ENCODE results near the gene PRKCZ.

The PRKCZ gene

GRCh38 chr1:2070016-2070415, 19.8 kb downstream of the PRKCZ start:
- H3K27ac ChIP-seq (ENCODE audit: low read length): no peak overlapping the region
- no peak overlapping the region for H3K9ac ChIP-seq (ENCODE audit: low read length)
- H2AFZ ChIP-seq (ENCODE audit: low read depth, low read length): no peak overlapping the region
- no peak for TF ChIP-seq CTCF (IDR thresholded peaks at IDR 0.05; ENCODE audit: low read depth, low read length)
- TF ChIP-seq EZH2phosphoT487 (IDR thresholded peaks at IDR 0.05; ENCODE audit: low read depth): no peak
- H3K4me2 ChIP-seq (ENCODE audit: low read length): no peak overlapping the region
- H3K79me2 ChIP-seq (ENCODE audit: low read length): no peaks in the 10 kb centered on the region
- no peaks in the 10 kb centered on the region for H3K36me3 ChIP-seq (replicated peaks; ENCODE audit: low read depth, low read length)
- no peaks in the 10 kb centered on the region for H3K4me1 ChIP-seq (ENCODE audit: low read length)
- no peak overlapping the region for H3K4me3 ChIP-seq (ENCODE audit: low read length)
- no peaks in the 10 kb centered on the region for H4K20me1 ChIP-seq (ENCODE audit: insufficient read depth, low read length)
- no peaks in the 10 kb centered on the region for H3K9me3 ChIP-seq (ENCODE audit: insufficient read depth, low read length)
- H3K27me3 ChIP-seq (ENCODE audit: low read depth, low read length): no peaks in the 10 kb centered on the region

GRCh38 chr1:2070800-2071530, 20.8 kb downstream of the PRKCZ start:
- Histone ChIP-seq H3K4me1 (ENCODE audit: low read length) (no peaks in the 10 kb centered on the region), H3K27me3 (ENCODE audit: low read depth, low read length) (no peaks in the 10 kb centered on the region), H2AFZ (ENCODE audit: low read depth, low read length) (no peak overlapping the region), H3K4me3 (ENCODE audit: low read length) (no peak overlapping the region), H4K20me1 (ENCODE audit: insufficient read depth, low read length) (no peaks in the 10 kb centered on the region), H3K9ac (ENCODE audit: low read length) (no peak overlapping the region), H3K79me2 (ENCODE audit: low read length) (no peaks in the 10 kb centered on the region), H3K27ac (ENCODE audit: low read length) (no peak overlapping the region), H3K36me3 (replicated peaks; ENCODE audit: low read depth, low read length) (no peaks in the 10 kb centered on the region), H3K9me3 (ENCODE audit: insufficient read depth, low read length) (no peaks in the 10 kb centered on the region), H3K4me2 (ENCODE audit: low read length) (no peak overlapping the region)
- no peak for TF ChIP-seq EZH2phosphoT487 (IDR thresholded peaks at IDR 0.05; ENCODE audit: low read depth)
- TF ChIP-seq CTCF (IDR thresholded peaks at IDR 0.05; ENCODE audit: low read depth, low read length): no peak

DNA sequence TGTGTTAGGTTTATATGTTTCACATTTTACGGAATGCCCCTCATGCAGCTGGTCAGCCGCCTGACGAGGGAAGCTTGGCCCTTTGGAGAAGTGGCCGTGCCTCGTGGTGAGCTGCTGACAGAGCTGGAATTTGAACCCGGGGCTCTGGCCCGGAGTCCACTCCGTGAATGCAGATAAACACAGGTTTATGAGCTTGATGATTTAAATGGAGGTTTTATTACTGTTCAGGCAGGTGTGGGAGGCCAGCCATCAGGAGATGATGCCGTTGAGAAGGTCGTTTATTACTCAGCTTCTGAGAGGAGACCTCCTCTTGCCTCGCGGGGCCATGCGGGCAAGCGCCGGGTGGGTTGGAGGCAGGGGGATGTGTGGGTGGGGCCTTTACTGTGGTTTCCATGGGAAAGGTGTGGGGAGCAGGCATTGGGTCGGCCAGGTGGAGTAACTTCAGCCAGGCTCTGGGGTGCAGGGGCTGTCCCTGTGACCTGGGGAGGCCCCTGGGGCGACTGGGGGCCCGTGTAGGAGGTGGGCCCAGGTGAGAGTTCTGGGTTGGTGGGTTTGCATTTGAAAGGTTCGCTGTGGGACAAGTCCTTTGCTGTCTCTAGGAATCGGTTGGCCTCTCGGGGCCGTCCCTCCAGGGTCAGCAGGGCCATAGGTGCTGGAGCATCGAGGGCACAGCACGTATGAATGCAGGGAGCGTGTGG, 22.0 kb downstream of the PRKCZ start:
- Histone ChIP-seq H3K36me3 (replicated peaks; ENCODE audit: low read depth, low read length) (no peaks in the 10 kb centered on the region), H3K4me1 (ENCODE audit: low read length) (no peaks in the 10 kb centered on the region), H3K79me2 (ENCODE audit: low read length) (no peaks in the 10 kb centered on the region), H3K9me3 (ENCODE audit: insufficient read depth, low read length) (no peaks in the 10 kb centered on the region), H2AFZ (ENCODE audit: low read depth, low read length) (no peak overlapping the region), H3K27ac (ENCODE audit: low read length) (no peak overlapping the region), H3K9ac (ENCODE audit: low read length) (no peak overlapping the region), H3K27me3 (ENCODE audit: low read depth, low read length) (no peaks in the 10 kb centered on the region), H3K4me2 (ENCODE audit: low read length) (no peak overlapping the region), H3K4me3 (ENCODE audit: low read length) (no peak overlapping the region), H4K20me1 (ENCODE audit: insufficient read depth, low read length) (no peaks in the 10 kb centered on the region)
- no peak for TF ChIP-seq CTCF (IDR thresholded peaks at IDR 0.05; ENCODE audit: low read depth, low read length)
- no peak for TF ChIP-seq EZH2phosphoT487 (IDR thresholded peaks at IDR 0.05; ENCODE audit: low read depth)

GRCh38 chr1:2072891-2073290, 22.7 kb downstream of the PRKCZ start:
- H3K79me2 ChIP-seq (ENCODE audit: low read length): no peaks in the 10 kb centered on the region
- no peak overlapping the region for H3K4me3 ChIP-seq (ENCODE audit: low read length)
- H3K36me3 ChIP-seq (replicated peaks; ENCODE audit: low read depth, low read length): no peaks in the 10 kb centered on the region
- no peaks in the 10 kb centered on the region for H3K4me1 ChIP-seq (ENCODE audit: low read length)
- H3K9ac ChIP-seq (ENCODE audit: low read length): no peak overlapping the region
- H3K27me3 ChIP-seq (ENCODE audit: low read depth, low read length): no peaks in the 10 kb centered on the region
- H4K20me1 ChIP-seq (ENCODE audit: insufficient read depth, low read length): no peaks in the 10 kb centered on the region
- H3K27ac ChIP-seq (ENCODE audit: low read length): no peak overlapping the region
- TF ChIP-seq EZH2phosphoT487 (IDR thresholded peaks at IDR 0.05; ENCODE audit: low read depth) (no peak), CTCF (IDR thresholded peaks at IDR 0.05; ENCODE audit: low read depth, low read length) (no peak)
- no peak overlapping the region for H2AFZ ChIP-seq (ENCODE audit: low read depth, low read length)
- 0 out of 2 replicates have a peak, but pooled peaks cover under 1% of the 10 kb centered on the region for H3K9me3 ChIP-seq (ENCODE audit: insufficient read depth, low read length)
- no peak overlapping the region for H3K4me2 ChIP-seq (ENCODE audit: low read length)

All from OCI-LY3 (cell line).